K562 (cell line): ENCODE measurements around the gene ABCA7.
A peak's percentile ranks its signal among the peaks of the same experiment; 100 is the strongest.

Experiments
- ARID4B ChIP-seq: sonication (generic); formaldehyde crosslinking; IDR thresholded peaks from 2 replicates; pipeline ENCODE4 v1.8.0; 2022; ENCODE audit warnings: mild to moderate bottlenecking, missing genetic modification reagents
- CTCF ChIP-seq, 3 experiments: IDR thresholded peaks in 2 of 3; conservative IDR thresholded peaks in 1 of 3; 2 replicates each; pipeline ENCODE4 v1.5.1; 2011 to 2012; ENCODE audit warnings: low read length in 3 of 3, mild to moderate bottlenecking in 3 of 3, control low read depth in 2 of 3, improper control_type of control experiment in 1 of 3, inconsistent platforms in 1 of 3, low read depth in 1 of 3, mixed read lengths in 1 of 3, moderate library complexity in 1 of 3; ENCODE audit not compliant: insufficient read depth in 2 of 3
- HMGXB4 ChIP-seq: sonication (generic); formaldehyde crosslinking; IDR thresholded peaks from 2 replicates; pipeline ENCODE4 v1.8.1; 2023; ENCODE audit warnings: mild to moderate bottlenecking, missing genetic modification reagents
- SIX5 ChIP-seq, 2 experiments: IDR thresholded peaks; 2 replicates each; pipeline ENCODE4 v1.6.1; 2011; ENCODE audit warnings: low read length in 2 of 2, borderline replicate concordance in 1 of 2, low read depth in 1 of 2, mild to moderate bottlenecking in 1 of 2, moderate library complexity in 1 of 2; ENCODE audit not compliant: insufficient read depth in 1 of 2

- TF ChIP-seq ARID4B (CRISPR knock-in tag), result no peak
- TF ChIP-seq CTCF (IDR thresholded peaks at IDR 0.05 in 2 of 3, conservative IDR thresholded peaks at IDR 0.05 in 1 of 3; ENCODE audit: insufficient read depth in 2 of 3, low read depth in 1 of 3, low read length in 3 of 3), result peak; percentile 67 to 94 (median 81)
- TF ChIP-seq HMGXB4, result no peak
- TF ChIP-seq SIX5 (IDR thresholded peaks at IDR 0.05; ENCODE audit: borderline replicate concordance in 1 of 2, insufficient read depth in 1 of 2, low read depth in 1 of 2, low read length in 2 of 2), result no peak
These were observed 39.8 kb upstream of the ABCA7 start, which contains the start of gene GRIN3B for GRCh38 chr19:1000095-1000494.
